HepG2 (cell line): Measurements from ENCODE around the gene PGA4. TPM values are rescaled to one million over a fixed set of nuclear protein-coding genes. Genes with fewer than 3 reads are reported as not detected.

ENCODE experiments used
- ATAC-seq: fragments of 200-7000 bp; cut with Tn5 transposase; 3 replicates; pipeline ENCODE4 v1.9.1; 2020; ENCODE audit warnings: mild to moderate bottlenecking, moderate library complexity
- BruUV-seq: library from RNA; stranded (reverse); fragments of 400-500 nt; replicated peaks from 2 replicates; lab custom pipeline; 2021; lab: Mats Ljungman, UMichigan
- CTCF ChIA-PET: fragments of 300-600 bp; formaldehyde crosslinking; extraction: SDS; loops from one replicate; lab custom pipeline; 2021; ENCODE audit warnings: low total read pairs, inconsistent platforms, low intra/inter-chr PET ratio; lab: Yijun Ruan, JAX
- POLR2A ChIA-PET: fragments of 350-600 bp; sonication (Branson Sonifier 250); formaldehyde crosslinking; loops from one replicate; lab custom pipeline; 2020; ENCODE audit warnings: antibody characterized with exemption, inconsistent platforms; lab: Yijun Ruan, JAX
- DNase-seq: peaks from one replicate; pipeline ENCODE4 v3.0.0-alpha.2; 2015; ENCODE audit warnings: low spot score
- FAIRE-seq: peaks from 3 replicates; lab custom pipeline; 2011; peaks lifted over from hg19 to GRCh38; lab: Jason Lieb, UNC
- H2AFZ ChIP-seq: one replicate; pipeline ENCODE4 v1.6.1; 2011; ENCODE audit warnings: low read length, inconsistent platforms
- H3K27ac ChIP-seq: fragments of 300-600 bp; 3 replicates; pipeline ENCODE4 v1.8.0; 2011; ENCODE audit warnings: mixed run types, mild to moderate bottlenecking, mixed read lengths, low read length, inconsistent platforms; ENCODE audit not compliant: insufficient read depth; ENCODE audit errors: extremely low read length
- H3K27me3 ChIP-seq, 2 experiments: fragments of 200-600 bp in 1 of 2; 2 replicates in 1 of 2; 3 replicates in 1 of 2; pipeline versions ENCODE4 v1.6.0 to v1.8.0; 2011; ENCODE audit warnings: low read length in 2 of 2, mild to moderate bottlenecking in 2 of 2, moderate library complexity in 2 of 2, inconsistent platforms in 1 of 2; ENCODE audit not compliant: insufficient read depth in 2 of 2, control insufficient read depth in 1 of 2
- H3K36me3 ChIP-seq, 2 experiments: fragments of 200-600 bp in 1 of 2; replicated peaks in 1 of 2; 2 replicates in 1 of 2; 3 replicates in 1 of 2; pipeline versions ENCODE4 v1.5.1 to v1.8.0; 2011; ENCODE audit warnings: low read length in 2 of 2, inconsistent platforms in 1 of 2; ENCODE audit not compliant: insufficient read depth in 2 of 2, control insufficient read depth in 1 of 2
- H3K4me1 ChIP-seq: 2 replicates; pipeline ENCODE4 v1.5.1; 2012; ENCODE audit warnings: low read length, inconsistent platforms; ENCODE audit not compliant: insufficient read depth
- H3K4me2 ChIP-seq: 2 replicates; pipeline ENCODE4 v1.6.0; 2011; ENCODE audit warnings: low read depth, low read length, inconsistent platforms
- H3K4me3 ChIP-seq, 3 experiments: fragments of 200-600 bp in 1 of 3; sonication (generic), shearing (Covaris generic) in 1 of 3; replicated peaks in 1 of 3; 2 replicates each; pipeline ENCODE4 v1.5.1; 2011 to 2016; ENCODE audit warnings: low read length in 3 of 3, inconsistent platforms in 2 of 3, low read depth in 2 of 3, mild to moderate bottlenecking in 2 of 3, control low read depth in 1 of 3, mixed read lengths in 1 of 3; ENCODE audit not compliant: insufficient read depth in 1 of 3
- H3K79me2 ChIP-seq: one replicate; pipeline ENCODE4 v1.6.1; 2011; ENCODE audit warnings: low read length, inconsistent platforms; ENCODE audit not compliant: insufficient read depth
- H3K9ac ChIP-seq: 2 replicates; pipeline ENCODE4 v1.6.0; 2011; ENCODE audit warnings: mild to moderate bottlenecking, low read depth, low read length, inconsistent platforms; ENCODE audit not compliant: insufficient read depth
- H3K9me3 ChIP-seq: 2 replicates; pipeline ENCODE4 v1.5.1; 2012; ENCODE audit warnings: mild to moderate bottlenecking, low read length
- H4K20me1 ChIP-seq: 2 replicates; pipeline ENCODE4 v1.6.0; 2011; ENCODE audit warnings: inconsistent platforms, mild to moderate bottlenecking, low read length, moderate library complexity; ENCODE audit not compliant: insufficient read depth
- HMGXB4 ChIP-seq, 2 experiments: sonication (generic) in 1 of 2; formaldehyde crosslinking in 1 of 2; IDR thresholded peaks; 2 replicates each; pipeline versions ENCODE4 v1.4.0 to v1.6.1; 2018 to 2020; ENCODE audit warnings: missing genetic modification reagents in 2 of 2, borderline replicate concordance in 1 of 2, low read depth in 1 of 2, mild to moderate bottlenecking in 1 of 2, missing biosample characterization in 1 of 2
- IKZF5 ChIP-seq: IDR thresholded peaks from 2 replicates; pipeline ENCODE4 v1.6.1; 2018; ENCODE audit warnings: missing genetic modification reagents, mild to moderate bottlenecking, missing compliant biosample characterization
- NFIC ChIP-seq: IDR thresholded peaks from 2 replicates; pipeline ENCODE4 v1.6.1; 2012; ENCODE audit warnings: mild to moderate bottlenecking, low read length, inconsistent platforms
- PHF21A ChIP-seq: sonication (generic); formaldehyde crosslinking; IDR thresholded peaks from 2 replicates; pipeline ENCODE4 v1.5.0; 2020; ENCODE audit warnings: mild to moderate bottlenecking, missing genetic modification reagents
- RXRA ChIP-seq: sonication (generic); formaldehyde crosslinking; IDR thresholded peaks from 2 replicates; pipeline ENCODE4 v1.5.1; 2020; ENCODE audit warnings: missing genetic modification reagents
- SMAD3 ChIP-seq: sonication (generic); formaldehyde crosslinking; IDR thresholded peaks from 2 replicates; pipeline ENCODE4 v1.4.0; 2020; ENCODE audit warnings: missing genetic modification reagents
- ZNF430 ChIP-seq: sonication (generic); formaldehyde crosslinking; IDR thresholded peaks from 2 replicates; pipeline ENCODE4 v1.9.0; 2021; ENCODE audit warnings: mild to moderate bottlenecking, missing genetic modification reagents
- WGBS: methylation state at CpG from one replicate; pipeline ENCODE4 v1.1.6; 2017; ENCODE audit warnings: low lambda C conversion rate; 5-methylcytosine and 5-hydroxymethylcytosine counted together
- in situ Hi-C: cut with HindIII; loops from 2 replicates; pipeline ENCODE4 v1.10.0; 2017; ENCODE audit warnings: low pct_unique_long_range_greater_than_20kb; ENCODE audit not compliant: extremely low pct_ligation_motif_present
- intact Hi-C: fragments of 100-400 bp; cut with micrococcal nuclease; formaldehyde crosslinking; loops from one replicate; pipeline ENCODE4 v1.10.0; 2022; ENCODE audit not compliant: unreplicated experiment
- polyA plus RNA-seq, 8 experiments: library from polyadenylated mRNA; depleted of rRNA in 3 of 8; stranded (reverse) in 7 of 8; unstranded in 1 of 8; fragments of >200 nt; fragmentation: Illumina TruSeq in 4 of 8; extraction: Trizol in 4 of 8; gene quantifications; 2 replicates each; pipeline versions ENCODE4 v1.2.1 to v1.2.3, GENCODE V29; 2011 to 2016; ENCODE audit warnings: low read depth in 4 of 8, missing spikeins in 1 of 8, mixed read lengths in 1 of 8; ENCODE audit not compliant: insufficient read depth in 1 of 8
- total RNA-seq, 5 experiments: library from RNA; depleted of rRNA; stranded (reverse); fragments of >200 nt; fragmentation: Illumina TruSeq; extraction: Trizol; gene quantifications; 2 replicates each; pipeline ENCODE4 v1.2.3, GENCODE V29; 2016; ENCODE audit warnings: low read depth in 1 of 5
- TF ChIP-seq, protein P1 (sequence below): sonication (generic); formaldehyde crosslinking; IDR thresholded peaks from 2 replicates; pipeline ENCODE4 v1.4.0; 2020; ENCODE audit warnings: missing genetic modification reagents, borderline replicate concordance

The PGA4 gene
- total and polyA plus RNA-seq, 2 of the 13 experiments (the other 11 are each of a cell fraction or from before 2014, with no cell fraction given): not detected

DNA sequence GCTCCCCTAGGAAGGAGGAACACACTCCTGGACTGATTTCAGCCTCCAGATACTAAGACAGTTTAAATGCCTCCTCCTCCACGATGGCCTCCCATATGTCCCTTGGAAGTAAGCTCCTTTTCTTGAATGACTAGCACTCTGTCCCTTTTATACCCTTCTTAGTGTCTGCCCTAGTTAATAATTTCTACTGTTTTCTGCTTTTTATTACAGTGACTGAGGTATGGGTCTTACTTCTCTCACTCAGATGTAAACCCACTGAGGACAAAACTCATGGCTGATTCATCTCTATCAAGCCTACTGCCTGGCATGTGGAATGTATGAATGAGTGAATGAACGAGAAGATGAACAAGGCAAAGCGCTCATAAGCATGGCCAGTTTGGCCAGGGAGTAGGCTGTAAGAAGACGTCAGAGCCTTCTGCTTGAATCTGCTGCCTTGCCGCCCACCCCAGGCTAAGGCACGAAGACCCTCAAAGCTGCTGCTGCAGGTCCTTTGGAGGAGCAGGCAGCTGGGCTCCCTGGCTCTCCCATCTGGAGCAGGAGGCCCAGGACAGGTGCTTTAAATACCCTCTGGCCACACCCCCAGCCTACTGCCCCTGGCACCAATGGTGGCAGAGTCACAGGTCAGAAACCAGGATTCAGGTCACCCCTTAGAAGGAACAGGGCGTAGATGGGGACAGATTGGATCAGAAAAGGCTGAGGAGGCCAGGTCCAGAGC is 27.0 kb upstream of the PGA4 start:
- Histone ChIP-seq H3K27me3 (peaks cover 2 to 22% of the 10 kb centered on the region in 2 experiments; a peak in 1 of 5 replicates), H2AFZ (no peak overlapping the region), H3K36me3 (no peaks in the 10 kb centered on the region), H3K4me1 (no peaks in the 10 kb centered on the region), H3K9ac (no peak overlapping the region), H3K9me3 (0 out of 2 replicates have a peak, but pooled peaks cover 7% of the 10 kb centered on the region), H3K4me2 (no peak overlapping the region), H4K20me1 (no peaks in the 10 kb centered on the region), H3K79me2 (no peaks in the 10 kb centered on the region), H3K27ac (no peak overlapping the region), H3K4me3 (no peak overlapping the region)
- no peak for DNase-seq
- WGBS: 20% methylated on average over 7 of the region's 7 CpGs
- no peak; the same call in 2 of the 3 replicates for ATAC-seq
- no peak for TF ChIP-seq IKZF5 (CRISPR knock-in tag)
- TF ChIP-seq, protein P1, sequence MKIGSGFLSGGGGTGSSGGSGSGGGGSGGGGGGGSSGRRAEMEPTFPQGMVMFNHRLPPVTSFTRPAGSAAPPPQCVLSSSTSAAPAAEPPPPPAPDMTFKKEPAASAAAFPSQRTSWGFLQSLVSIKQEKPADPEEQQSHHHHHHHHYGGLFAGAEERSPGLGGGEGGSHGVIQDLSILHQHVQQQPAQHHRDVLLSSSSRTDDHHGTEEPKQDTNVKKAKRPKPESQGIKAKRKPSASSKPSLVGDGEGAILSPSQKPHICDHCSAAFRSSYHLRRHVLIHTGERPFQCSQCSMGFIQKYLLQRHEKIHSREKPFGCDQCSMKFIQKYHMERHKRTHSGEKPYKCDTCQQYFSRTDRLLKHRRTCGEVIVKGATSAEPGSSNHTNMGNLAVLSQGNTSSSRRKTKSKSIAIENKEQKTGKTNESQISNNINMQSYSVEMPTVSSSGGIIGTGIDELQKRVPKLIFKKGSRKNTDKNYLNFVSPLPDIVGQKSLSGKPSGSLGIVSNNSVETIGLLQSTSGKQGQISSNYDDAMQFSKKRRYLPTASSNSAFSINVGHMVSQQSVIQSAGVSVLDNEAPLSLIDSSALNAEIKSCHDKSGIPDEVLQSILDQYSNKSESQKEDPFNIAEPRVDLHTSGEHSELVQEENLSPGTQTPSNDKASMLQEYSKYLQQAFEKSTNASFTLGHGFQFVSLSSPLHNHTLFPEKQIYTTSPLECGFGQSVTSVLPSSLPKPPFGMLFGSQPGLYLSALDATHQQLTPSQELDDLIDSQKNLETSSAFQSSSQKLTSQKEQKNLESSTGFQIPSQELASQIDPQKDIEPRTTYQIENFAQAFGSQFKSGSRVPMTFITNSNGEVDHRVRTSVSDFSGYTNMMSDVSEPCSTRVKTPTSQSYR (CRISPR knock-in tag): no peak
- no peak for TF ChIP-seq ZNF430 (CRISPR knock-in tag)
- TF ChIP-seq SMAD3: no peak
- no peak for TF ChIP-seq PHF21A
- no peak for TF ChIP-seq HMGXB4 (CRISPR knock-in tag; IDR thresholded peaks at IDR 0.05; ENCODE audit: borderline replicate concordance in 1 of 2, low read depth in 1 of 2)
- TF ChIP-seq NFIC: no peak
- TF ChIP-seq RXRA: no peak
- ChIA-PET CTCF (no interaction called here), POLR2A (no interaction called here)
- no peak for FAIRE-seq
- BruUV-seq: no TSS peak
- in situ Hi-C loops (no loop called here), intact Hi-C loops (no loop called here)
